Hepatocyte (in vitro differentiated cells): Measurements from ENCODE around the gene DAB1. TPM values are rescaled to one million over a fixed set of nuclear protein-coding genes. Genes with fewer than 3 reads are reported as not detected.

Source experiments
- DNase-seq: peaks from one replicate; pipeline ENCODE4 v3.0.0-alpha.2; 2016; ENCODE audit warnings: low spot score
- H2AFZ ChIP-seq: fragments of 200-600 bp; sonication (generic); 2 replicates; pipeline ENCODE4 v1.6.0; 2016; ENCODE audit warnings: antibody characterized with exemption, mild to moderate bottlenecking
- H3K27ac ChIP-seq: fragments of 200-600 bp; sonication (generic); 2 replicates; pipeline ENCODE4 v1.5.1; 2016; ENCODE audit warnings: mild to moderate bottlenecking
- H3K27me3 ChIP-seq: fragments of 200-600 bp; sonication (generic); 2 replicates; pipeline ENCODE4 v1.6.1; 2016
- H3K36me3 ChIP-seq: fragments of 200-600 bp; sonication (generic); replicated peaks from 2 replicates; pipeline ENCODE4 v1.5.1; 2016; ENCODE audit warnings: low read depth; ENCODE audit not compliant: insufficient read depth
- H3K4me1 ChIP-seq: fragments of 200-600 bp; sonication (generic); 2 replicates; pipeline ENCODE4 v1.5.1; 2016; ENCODE audit warnings: mild to moderate bottlenecking, moderate library complexity; ENCODE audit not compliant: insufficient read depth
- H3K4me2 ChIP-seq: fragments of 200-600 bp; sonication (generic); 2 replicates; pipeline ENCODE4 v1.6.0; 2016
- H3K4me3 ChIP-seq: fragments of 200-600 bp; sonication (generic); 2 replicates; pipeline ENCODE4 v1.5.1; 2016; ENCODE audit warnings: mild to moderate bottlenecking
- H3K79me2 ChIP-seq: fragments of 200-600 bp; sonication (generic); 2 replicates; pipeline ENCODE4 v1.6.0; 2017; ENCODE audit warnings: mild to moderate bottlenecking
- H3K9me2 ChIP-seq: fragments of 200-600 bp; sonication (generic); replicated peaks from 2 replicates; pipeline ENCODE4 v1.6.0; 2017; ENCODE audit warnings: mild to moderate bottlenecking; ENCODE audit not compliant: insufficient read depth
- H3K9me3 ChIP-seq: fragments of 200-600 bp; sonication (generic); 2 replicates; pipeline ENCODE4 v1.5.1; 2016; ENCODE audit warnings: low read depth, mild to moderate bottlenecking
- H4K20me1 ChIP-seq: fragments of 200-600 bp; sonication (generic); 2 replicates; pipeline ENCODE4 v1.6.0; 2016; ENCODE audit warnings: mild to moderate bottlenecking; ENCODE audit not compliant: insufficient read depth, poor library complexity, severe bottlenecking
- CTCF ChIP-seq: fragments of 200-600 bp; sonication (generic); IDR thresholded peaks from 2 replicates; pipeline ENCODE4 v1.5.1; 2016; ENCODE audit warnings: antibody characterized with exemption, mild to moderate bottlenecking; ENCODE audit not compliant: poor library complexity
- EZH2 ChIP-seq: fragments of 200-600 bp; sonication (generic); IDR thresholded peaks from 2 replicates; pipeline ENCODE4 v1.6.1; 2016; ENCODE audit warnings: antibody characterized with exemption, mild to moderate bottlenecking, borderline replicate concordance
- EZH2phosphoT487 ChIP-seq: fragments of 200-600 bp; sonication (generic); IDR thresholded peaks from one replicate; pipeline ENCODE4 v1.6.1; 2018; ENCODE audit warnings: antibody characterized with exemption, mild to moderate bottlenecking, low read depth, moderate library complexity; ENCODE audit not compliant: unreplicated experiment, severe bottlenecking
- WGBS: methylation state at CpG from one replicate; pipeline ENCODE4 v1.1.6; 2016; ENCODE audit warnings: low lambda C conversion rate; ENCODE audit errors: missing lambda C conversion rate; 5-methylcytosine and 5-hydroxymethylcytosine counted together
- polyA plus RNA-seq: library from polyadenylated mRNA; unstranded; fragments of >200 nt; fragmentation: Nextera tagmentation; extraction: Ambion mirVana; gene quantifications from 2 replicates; pipeline ENCODE4 v1.2.1, GENCODE V29; 2016
- total RNA-seq: library from RNA; depleted of rRNA; stranded (reverse); fragments of >200 nt; gene quantifications from 2 replicates; pipeline ENCODE4 v1.2.3, GENCODE V29; 2014

The DAB1 gene
- total and polyA plus RNA-seq, 2 experiments from 2014 or later: 19.5 to 37.6 TPM

DNA sequence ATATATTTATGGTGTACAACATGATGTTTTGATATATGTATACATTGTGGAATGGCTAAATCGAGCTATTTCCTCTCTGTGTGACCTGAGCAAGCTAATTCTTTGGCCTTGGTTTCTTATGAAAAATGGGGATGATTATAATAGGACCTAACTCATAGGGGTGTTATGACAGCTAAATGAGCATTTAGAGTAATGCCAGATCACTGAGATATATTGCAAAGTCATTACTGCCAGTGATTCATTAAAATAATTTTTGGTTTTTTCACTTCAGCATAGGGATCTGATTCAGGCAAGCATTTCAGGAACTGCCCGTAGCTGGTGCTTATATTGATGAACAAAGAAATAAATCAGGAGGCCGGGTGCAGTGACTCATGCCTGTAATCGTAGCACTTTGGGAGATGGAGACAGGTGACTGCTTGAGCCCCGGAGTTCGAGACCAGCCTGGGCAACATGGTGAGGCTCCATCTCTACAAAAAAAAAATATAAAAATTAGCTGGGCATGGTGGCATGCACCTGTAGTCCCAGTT, 30.7 kb downstream of the DAB1 start:
- no peak overlapping the region for H2AFZ ChIP-seq
- no peaks in the 10 kb centered on the region for H4K20me1 ChIP-seq
- whole genome bisulfite sequencing: 94% methylated on average over 6 of the region's 6 CpGs
- TF ChIP-seq EZH2phosphoT487 (no peak), EZH2 (no peak), CTCF (no peak)
- H3K4me3 ChIP-seq: no peak overlapping the region
- no peaks in the 10 kb centered on the region for H3K4me1 ChIP-seq
- H3K27ac ChIP-seq: no peak overlapping the region
- H3K4me2 ChIP-seq: no peak overlapping the region
- no peaks in the 10 kb centered on the region for H3K27me3 ChIP-seq
- no peaks in the 10 kb centered on the region for H3K9me3 ChIP-seq
- no peaks in the 10 kb centered on the region for H3K36me3 ChIP-seq
- DNase-seq: no peak
- no peaks in the 10 kb centered on the region for H3K9me2 ChIP-seq
- H3K79me2 ChIP-seq: peaks cover 17% of the 10 kb centered on the region

DNA sequence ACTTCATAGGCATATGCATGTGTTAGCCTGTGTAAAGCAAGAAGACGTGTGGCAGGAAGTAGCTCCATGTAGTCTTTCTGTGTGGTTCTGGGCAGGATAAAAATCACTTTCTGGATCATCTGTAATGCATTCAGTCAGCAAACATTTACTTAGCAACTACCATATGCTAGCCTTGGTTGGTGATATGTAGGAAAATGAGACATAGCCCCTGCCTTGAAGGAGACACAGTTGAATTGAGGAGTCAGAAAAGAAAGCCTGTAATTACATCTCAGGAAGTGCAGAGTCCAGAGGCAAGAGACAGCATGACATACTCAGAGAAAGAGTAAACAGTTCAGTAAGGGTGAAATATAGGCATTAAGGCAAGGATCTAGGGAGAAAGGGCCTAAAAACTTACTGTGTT, 38.5 kb downstream of the DAB1 start:
- Histone ChIP-seq H3K9me3 (no peaks in the 10 kb centered on the region), H3K79me2 (peaks cover 19% of the 10 kb centered on the region), H3K27me3 (no peaks in the 10 kb centered on the region), H3K4me3 (no peak overlapping the region), H3K4me1 (peaks cover 11% of the 10 kb centered on the region), H2AFZ (no peak overlapping the region), H3K9me2 (no peaks in the 10 kb centered on the region), H3K36me3 (no peaks in the 10 kb centered on the region), H3K4me2 (no peak overlapping the region), H4K20me1 (no peaks in the 10 kb centered on the region), H3K27ac (peak overlapping the region; percentile 37)
- 64% methylated on average over 1 of the region's 1 CpG for WGBS
- TF ChIP-seq CTCF (no peak), EZH2 (no peak), EZH2phosphoT487 (no peak)
- DNase-seq: no peak

DNA sequence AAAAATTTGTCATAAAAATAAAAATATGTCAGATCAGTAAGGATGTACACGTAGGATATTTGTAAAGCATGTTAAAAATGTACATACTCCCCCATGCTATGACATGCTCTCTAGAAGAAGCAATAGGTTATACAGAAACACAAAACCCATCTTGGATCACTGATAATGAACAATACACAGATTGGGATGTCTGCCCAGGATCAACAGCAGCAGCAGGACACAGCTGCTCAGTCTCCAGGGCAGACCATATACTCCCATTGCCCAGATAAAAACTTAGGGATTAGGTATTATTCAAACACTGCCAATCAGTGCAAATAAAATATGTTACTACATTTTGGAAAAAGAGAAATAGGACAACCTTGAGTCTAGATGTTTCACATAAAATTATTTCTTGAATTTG, 39.0 kb downstream of the DAB1 start:
- H4K20me1 ChIP-seq: no peaks in the 10 kb centered on the region
- no peak overlapping the region for H3K4me3 ChIP-seq
- H3K27ac ChIP-seq: peak overlapping the region; percentile 19
- peaks cover 19% of the 10 kb centered on the region for H3K79me2 ChIP-seq
- H3K36me3 ChIP-seq: no peaks in the 10 kb centered on the region
- H3K4me2 ChIP-seq: no peak overlapping the region
- no peaks in the 10 kb centered on the region for H3K9me3 ChIP-seq
- H3K4me1 ChIP-seq: peaks cover 11% of the 10 kb centered on the region
- TF ChIP-seq EZH2 (no peak), CTCF (no peak), EZH2phosphoT487 (no peak)
- no peaks in the 10 kb centered on the region for H3K9me2 ChIP-seq
- H3K27me3 ChIP-seq: no peaks in the 10 kb centered on the region
- DNase-seq: no peak
- H2AFZ ChIP-seq: no peak overlapping the region
- 79% methylated on average over 1 of the region's 1 CpG for whole genome bisulfite sequencing
